ENCODE measurements around the gene INPP4B.

DNA sequence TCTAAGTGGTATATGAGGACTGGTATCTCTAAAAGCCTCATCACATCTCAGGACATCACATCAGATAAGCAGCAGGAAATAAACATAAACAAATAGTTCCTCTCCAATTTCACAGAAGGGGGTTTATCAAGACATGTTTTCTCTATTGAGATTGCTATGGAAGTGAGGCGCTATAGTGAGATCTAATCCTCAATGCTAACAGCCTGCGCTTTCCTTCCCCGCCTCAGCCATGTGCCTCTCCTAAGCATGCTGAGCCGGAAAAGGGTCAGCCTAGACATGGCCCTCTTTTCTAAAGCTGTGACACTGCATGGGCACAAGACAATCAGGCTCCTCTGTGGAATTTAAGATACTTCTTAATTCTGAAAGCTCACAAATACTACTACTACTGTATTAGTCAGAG, 286.1 kb downstream of the INPP4B start:
- TF ChIP-seq, protein P1, sequence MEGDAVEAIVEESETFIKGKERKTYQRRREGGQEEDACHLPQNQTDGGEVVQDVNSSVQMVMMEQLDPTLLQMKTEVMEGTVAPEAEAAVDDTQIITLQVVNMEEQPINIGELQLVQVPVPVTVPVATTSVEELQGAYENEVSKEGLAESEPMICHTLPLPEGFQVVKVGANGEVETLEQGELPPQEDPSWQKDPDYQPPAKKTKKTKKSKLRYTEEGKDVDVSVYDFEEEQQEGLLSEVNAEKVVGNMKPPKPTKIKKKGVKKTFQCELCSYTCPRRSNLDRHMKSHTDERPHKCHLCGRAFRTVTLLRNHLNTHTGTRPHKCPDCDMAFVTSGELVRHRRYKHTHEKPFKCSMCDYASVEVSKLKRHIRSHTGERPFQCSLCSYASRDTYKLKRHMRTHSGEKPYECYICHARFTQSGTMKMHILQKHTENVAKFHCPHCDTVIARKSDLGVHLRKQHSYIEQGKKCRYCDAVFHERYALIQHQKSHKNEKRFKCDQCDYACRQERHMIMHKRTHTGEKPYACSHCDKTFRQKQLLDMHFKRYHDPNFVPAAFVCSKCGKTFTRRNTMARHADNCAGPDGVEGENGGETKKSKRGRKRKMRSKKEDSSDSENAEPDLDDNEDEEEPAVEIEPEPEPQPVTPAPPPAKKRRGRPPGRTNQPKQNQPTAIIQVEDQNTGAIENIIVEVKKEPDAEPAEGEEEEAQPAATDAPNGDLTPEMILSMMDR (IDR thresholded peaks at IDR 0.05): no peak
- no peak for TF ChIP-seq POLR2A (IDR thresholded peaks at IDR 0.05)

Data from Peyer's patch (tissue), 4 donors.